HCT116 (cell line): ENCODE data around the gene CYP3A4. TPM values are rescaled to one million over a fixed set of nuclear protein-coding genes. Genes with fewer than 3 reads are reported as not detected.
"Not testable (repeated sequence)": the region's sequence is repeated elsewhere in the genome, so short reads cannot be mapped to it uniquely, and the experiment has no call there.

ENCODE experiments used
- ATAC-seq: fragments of 200-7000 bp; cut with Tn5 transposase; 2 replicates; pipeline ENCODE4 v1.9.1; 2020; ENCODE audit warnings: mild to moderate bottlenecking, moderate library complexity
- BruUV-seq: library from RNA; stranded (reverse); fragments of 400-500 nt; replicated peaks from 2 replicates; lab custom pipeline; 2021; lab: Mats Ljungman, UMichigan
- CTCF ChIA-PET: fragments of 300-600 bp; sonication (Branson Sonifier 250); formaldehyde crosslinking; loops from one replicate; lab custom pipeline; 2021; ENCODE audit warnings: antibody characterized with exemption; lab: Charles Lee
- POLR2A ChIA-PET: fragments of 300-600, 350-600 bp; sonication (Branson Sonifier 250); formaldehyde crosslinking; loops from one replicate; lab custom pipeline; 2021; ENCODE audit warnings: antibody characterized with exemption; lab: Charles Lee
- RAD21 ChIA-PET, 2 experiments: fragments of 300-600 bp; sonication (Branson Sonifier 250); formaldehyde crosslinking; loops; one replicate each; lab custom pipeline; 2023; ENCODE audit warnings: low total read pairs in 2 of 2; ENCODE audit not compliant: uncharacterized antibody in 2 of 2, unreplicated experiment in 2 of 2, low non-redundant PET in 1 of 2; lab: Charles Lee
- DNase-seq: peaks from one replicate; pipeline ENCODE4 v3.0.0-alpha.2; 2010; ENCODE audit warnings: low read depth, low spot score
- H2AFZ ChIP-seq: fragments of 200-600 bp; shearing (Covaris generic), sonication (generic); 2 replicates; pipeline ENCODE4 v1.6.1; 2017; ENCODE audit warnings: low read depth, mixed run types, mixed read lengths, antibody characterized with exemption, low read length; ENCODE audit not compliant: poor library complexity, severe bottlenecking
- H3K27ac ChIP-seq: 2 replicates; pipeline ENCODE4 v1.5.1; 2012; ENCODE audit warnings: low read depth, low read length
- H3K27me3 ChIP-seq: fragments of 200-600 bp; sonication (generic); 2 replicates; pipeline ENCODE4 v1.6.1; 2016; ENCODE audit warnings: mixed run types, low read length, mixed read lengths; ENCODE audit not compliant: insufficient read depth
- H3K36me3 ChIP-seq, 2 experiments: fragments of 200-500 bp in 1 of 2; fragments of 200-600 bp in 1 of 2; sonication (Bioruptor generic) in 1 of 2; sonication (generic) in 1 of 2; 2 replicates each; pipeline versions ENCODE4 v1.5.1 to v1.6.1; 2014 to 2016; ENCODE audit warnings: low read length in 2 of 2, inconsistent platforms in 1 of 2, mixed read lengths in 1 of 2, mixed run types in 1 of 2; ENCODE audit not compliant: insufficient read depth in 2 of 2, control insufficient read depth in 1 of 2
- H3K4me1 ChIP-seq, 2 experiments: fragments of 200-600 bp in 1 of 2; sonication (generic) in 1 of 2; 2 replicates each; pipeline versions ENCODE4 v1.5.1 to v1.6.1; 2012 to 2017; ENCODE audit warnings: low read length in 2 of 2, inconsistent platforms in 1 of 2, mild to moderate bottlenecking in 1 of 2, mixed read lengths in 1 of 2, mixed run types in 1 of 2, moderate library complexity in 1 of 2; ENCODE audit not compliant: insufficient read depth in 2 of 2, control insufficient read depth in 1 of 2
- H3K4me2 ChIP-seq: fragments of 200-600 bp; sonication (generic); 2 replicates; pipeline ENCODE4 v1.6.1; 2017; ENCODE audit warnings: mixed run types, low read length, mixed read lengths
- H3K4me3 ChIP-seq, 2 experiments: fragments of 200-600 bp in 1 of 2; sonication (generic) in 1 of 2; replicated peaks in 1 of 2; 2 replicates each; pipeline ENCODE4 v1.5.1; 2011 to 2016; ENCODE audit warnings: low read length in 2 of 2, control low read depth in 1 of 2, low read depth in 1 of 2, mild to moderate bottlenecking in 1 of 2, mixed read lengths in 1 of 2, mixed run types in 1 of 2
- H3K79me2 ChIP-seq: fragments of 200-600 bp; sonication (generic); 2 replicates; pipeline ENCODE4 v1.6.1; 2017; ENCODE audit warnings: mild to moderate bottlenecking, mixed run types, low read length, moderate library complexity, mixed read lengths; ENCODE audit not compliant: insufficient read depth
- H3K9ac ChIP-seq: fragments of 200-600 bp; sonication (generic); 2 replicates; pipeline ENCODE4 v1.6.1; 2016; ENCODE audit warnings: low read length, mixed read lengths
- H3K9me2 ChIP-seq: fragments of 200-600 bp; sonication (generic), shearing (Covaris generic); 2 replicates; pipeline ENCODE4 v1.6.1; 2017; ENCODE audit warnings: mixed run types, mild to moderate bottlenecking, moderate library complexity; ENCODE audit not compliant: insufficient read depth
- H3K9me3 ChIP-seq, 2 experiments: fragments of 200-500 bp in 1 of 2; fragments of 200-600 bp in 1 of 2; sonication (Bioruptor generic) in 1 of 2; sonication (generic) in 1 of 2; 2 replicates each; pipeline ENCODE4 v1.6.1; 2014 to 2017; ENCODE audit warnings: low read length in 2 of 2, mixed read lengths in 2 of 2, inconsistent platforms in 1 of 2, low read depth in 1 of 2, mild to moderate bottlenecking in 1 of 2, mixed run types in 1 of 2, moderate library complexity in 1 of 2; ENCODE audit not compliant: control insufficient read depth in 1 of 2, insufficient read depth in 1 of 2
- H4K20me1 ChIP-seq: fragments of 200-600 bp; sonication (generic), shearing (Covaris generic); 2 replicates; pipeline ENCODE4 v1.6.1; 2017; ENCODE audit warnings: mixed run types, mild to moderate bottlenecking, moderate library complexity; ENCODE audit not compliant: insufficient read depth
- EGR1 ChIP-seq: IDR thresholded peaks from 2 replicates; pipeline ENCODE4 v1.6.1; 2012; ENCODE audit warnings: low read depth
- ELF1 ChIP-seq: IDR thresholded peaks from 2 replicates; pipeline ENCODE4 v1.6.1; 2012; ENCODE audit warnings: low read depth, borderline replicate concordance
- EZH2 ChIP-seq: fragments of 200-600 bp; sonication (generic); IDR thresholded peaks from 2 replicates; pipeline ENCODE4 v1.6.1; 2017; ENCODE audit warnings: antibody characterized with exemption, mixed run types
- EZH2phosphoT487 ChIP-seq: fragments of 200-600 bp; IDR thresholded peaks from 2 replicates; pipeline ENCODE4 v1.6.1; 2018; ENCODE audit warnings: antibody characterized with exemption, borderline replicate concordance
- SRF ChIP-seq: IDR thresholded peaks from 2 replicates; pipeline ENCODE4 v1.6.1; 2012; ENCODE audit warnings: low read depth
- TCF7L2 ChIP-seq: IDR thresholded peaks from 2 replicates; pipeline ENCODE4 v1.7.0; 2011; ENCODE audit warnings: borderline replicate concordance, inconsistent platforms; ENCODE audit not compliant: insufficient read depth, insufficient read length; ENCODE audit errors: extremely low read depth
- intact Hi-C: fragments of 100-400 bp; cut with micrococcal nuclease; formaldehyde crosslinking; loops from 2 replicates; pipeline ENCODE4 v1.10.0; 2022
- total RNA-seq: library from RNA; stranded (reverse); gene quantifications from one replicate; pipeline ENCODE4 v1.2.1, GENCODE V29; 2021; ENCODE audit not compliant: unreplicated experiment

Gene CYP3A4
- total RNA-seq, 1 experiment from 2014 or later: 0.25 TPM

- no TSS peak for BruUV-seq
- H3K9me2 ChIP-seq: no peaks in the 10 kb centered on the region
- no peak for TF ChIP-seq TCF7L2
- no peak for TF ChIP-seq EZH2phosphoT487
- no peak for TF ChIP-seq SRF
- TF ChIP-seq ELF1: no peak
- no peak for TF ChIP-seq EGR1
- TF ChIP-seq EZH2: no peak
- POLR2A ChIA-PET: no interaction called here
- ATAC-seq (no peak), DNase-seq (no peak)
- no peaks in the 10 kb centered on the region for H3K79me2 ChIP-seq
- H2AFZ ChIP-seq: no peak overlapping the region
- no peaks in the 10 kb centered on the region for H3K27me3 ChIP-seq
- H3K4me3 ChIP-seq: no peak overlapping the region
- no peak overlapping the region for H3K4me2 ChIP-seq
- H3K36me3 ChIP-seq: no peaks in the 10 kb centered on the region
- intact Hi-C loops: no loop called here
- H3K9me3 ChIP-seq: no peaks in the 10 kb centered on the region
- no peaks in the 10 kb centered on the region for H4K20me1 ChIP-seq
- RAD21 ChIA-PET: no interaction called here
- H3K9ac ChIP-seq: no peak overlapping the region
- no peak overlapping the region for H3K27ac ChIP-seq
- H3K4me1 ChIP-seq: peaks cover 15 to 32% of the 10 kb centered on the region in 2 experiments
- CTCF ChIA-PET: no interaction called here
Observed at GRCh38 chr7:99748846-99749579, 35.0 kb downstream of the CYP3A4 start.

GRCh38 chr7:99746915-99747314 is 37.1 kb downstream of the CYP3A4 start:
- BruUV-seq, H2AFZ ChIP-seq, CTCF ChIA-PET, H3K4me3 ChIP-seq, H3K79me2 ChIP-seq, H3K4me2 ChIP-seq, POLR2A ChIA-PET, ATAC-seq, H3K9ac ChIP-seq, H3K27me3 ChIP-seq, H3K36me3 ChIP-seq, H3K27ac ChIP-seq, H4K20me1 ChIP-seq, H3K9me3 ChIP-seq, H3K9me2 ChIP-seq, RAD21 ChIA-PET, intact Hi-C loops, DNase-seq: not testable (repeated sequence)
- H3K4me1 ChIP-seq: peaks cover 9 to 25% of the 10 kb centered on the region in 2 experiments

- H3K9ac ChIP-seq, BruUV-seq: not testable (repeated sequence)
- H3K4me1 ChIP-seq: peaks cover 0 to 11% of the 10 kb centered on the region in 2 experiments; a peak in 1 of 4 replicates
Observed at GRCh38 chr7:99745395-99745794, 38.6 kb downstream of the CYP3A4 start.

More at GRCh38 chr7:99745395-99745794, 38.6 kb downstream of the CYP3A4 start:
- RAD21 ChIA-PET, ATAC-seq, H3K4me2 ChIP-seq, H3K79me2 ChIP-seq, intact Hi-C loops, H3K9me2 ChIP-seq, H3K27me3 ChIP-seq, H3K36me3 ChIP-seq, DNase-seq, H3K27ac ChIP-seq, H3K4me3 ChIP-seq, H3K9me3 ChIP-seq, H4K20me1 ChIP-seq, POLR2A ChIA-PET, CTCF ChIA-PET, H2AFZ ChIP-seq: not testable (repeated sequence)
